Head of caudate nucleus (tissue), 42 donors: ENCODE data around the gene KIAA2012.
A peak's percentile ranks its signal among the peaks of the same experiment; 100 is the strongest.

Experiments
- DNase-seq, 42 donors: peaks; one replicate each; pipeline versions ENCODE4 v3.0.0 to v3.0.0-alpha.2; 2020 to 2021; ENCODE audit warnings: mixed read lengths in 7 of 42
- intact Hi-C: fragments of 100-400 bp; cut with DNase I; formaldehyde crosslinking; loops from one replicate; pipeline ENCODE4 v1.15.0; 2022

KIAA2012 gene

DNA sequence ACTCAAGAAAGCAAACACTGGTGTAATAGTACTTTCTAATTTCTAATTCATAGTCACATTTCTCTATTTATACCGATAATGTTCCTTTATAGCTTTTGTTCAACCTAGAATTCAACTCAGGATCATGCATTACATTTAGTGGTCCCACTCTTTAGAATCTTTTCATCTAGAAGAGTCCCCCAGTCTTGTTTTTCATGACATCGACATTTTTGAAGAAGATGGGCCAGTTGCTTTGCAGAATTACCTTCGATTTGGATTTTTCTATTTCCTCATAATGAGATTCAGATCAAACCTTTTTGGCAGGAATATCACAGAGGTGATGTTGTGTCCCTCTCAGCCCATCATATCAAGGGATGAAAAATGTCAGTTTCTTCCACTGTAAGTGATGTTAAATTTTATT is 35.3 kb downstream of the KIAA2012 start:
- DNase-seq = no peak
- intact Hi-C loops = no loop called here

DNA sequence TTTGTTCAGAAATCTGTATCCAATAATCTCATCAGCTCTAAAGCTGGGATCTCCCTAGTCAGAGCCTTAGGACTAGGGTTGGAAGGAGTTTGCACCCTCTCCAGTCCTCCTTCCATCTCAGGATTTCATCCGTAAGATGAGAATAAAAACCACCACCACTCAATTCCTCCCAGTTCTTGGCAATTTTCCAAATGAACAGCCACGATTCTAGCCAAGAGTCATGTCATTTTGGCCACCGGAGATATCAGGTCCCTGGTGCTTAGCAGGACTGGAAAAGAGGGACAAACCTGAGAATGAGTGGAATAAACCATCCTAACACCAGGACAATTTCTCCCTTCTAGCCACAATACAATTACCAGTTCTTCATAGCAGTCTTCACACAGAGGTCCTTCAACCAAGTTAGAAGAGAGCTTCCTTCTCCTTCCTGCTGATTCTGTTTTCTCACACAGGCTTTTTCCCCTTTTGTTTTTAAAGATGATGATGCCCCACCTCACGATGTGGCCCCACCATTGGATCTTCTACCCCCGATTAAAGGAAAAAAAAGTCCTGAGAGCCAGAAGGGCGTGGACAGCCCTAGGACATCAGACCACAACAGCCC is 36.2 kb downstream of the KIAA2012 start:
- DNase-seq = no peak
- intact Hi-C loops = no loop called here

DNA sequence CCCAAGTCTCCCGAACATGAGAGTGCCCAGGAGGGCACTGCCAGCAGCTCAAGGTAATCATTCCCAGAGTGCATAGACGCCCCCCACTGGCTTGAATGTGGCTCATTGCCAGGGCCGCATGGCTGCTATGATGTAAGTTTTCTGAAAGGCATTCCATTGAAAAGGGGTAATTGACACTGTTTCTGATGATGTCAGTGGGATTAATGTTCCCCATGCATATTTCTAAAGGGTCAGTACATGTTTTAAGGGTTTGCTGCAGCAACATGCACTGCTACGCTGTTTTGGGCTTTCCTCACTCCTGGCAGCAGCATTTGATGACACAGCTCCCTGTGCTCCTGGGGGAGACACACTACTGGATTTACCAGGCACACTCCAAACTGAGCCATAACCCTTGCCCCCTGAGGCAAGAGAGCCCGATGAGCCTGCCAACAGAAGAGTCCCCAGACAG is 36.7 kb downstream of the KIAA2012 start:
- no peak for DNase-seq
- intact Hi-C loops = no loop called here

DNA sequence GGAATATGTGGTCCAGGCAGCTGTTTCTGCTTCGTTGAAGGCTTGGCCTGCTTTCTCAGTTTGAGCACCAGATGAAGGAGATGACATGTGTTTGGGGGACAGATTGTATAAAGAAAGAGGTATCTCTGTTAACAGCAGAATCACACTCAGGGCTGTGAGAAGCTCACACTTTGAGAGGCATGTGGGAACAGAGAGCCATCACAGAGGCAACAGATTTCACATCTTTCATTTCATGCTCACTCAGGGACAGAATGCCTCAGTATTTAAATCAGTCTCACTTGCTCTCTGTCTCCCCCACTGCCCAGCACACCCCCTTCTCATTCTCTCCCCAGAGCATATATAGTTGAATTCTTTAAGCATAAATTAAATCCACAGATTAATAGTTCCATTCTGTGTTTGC is 37.4 kb downstream of the KIAA2012 start:
- DNase-seq = no peak
- intact Hi-C loops = no loop called here

DNA sequence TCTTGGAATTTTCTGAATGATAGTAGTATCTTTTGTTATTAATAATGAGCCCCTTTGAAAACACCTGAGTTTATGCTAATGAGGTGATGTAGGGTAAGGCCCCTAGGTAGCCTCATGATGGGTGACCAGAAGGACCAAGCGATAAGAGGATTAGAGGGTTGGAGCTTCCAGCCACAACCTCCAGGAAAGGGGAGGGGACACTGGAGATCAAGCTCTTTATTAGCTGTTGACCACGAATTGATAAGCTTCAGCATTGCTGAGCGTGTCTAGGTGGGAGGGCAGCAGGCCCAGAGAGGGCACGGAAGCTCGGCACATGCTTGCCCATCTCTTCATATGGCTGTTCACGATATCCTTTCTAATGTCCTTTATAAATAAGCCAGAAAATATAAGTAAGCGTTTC is 39.0 kb downstream of the KIAA2012 start:
- intact Hi-C loops = no loop called here
- no peak for DNase-seq

DNA sequence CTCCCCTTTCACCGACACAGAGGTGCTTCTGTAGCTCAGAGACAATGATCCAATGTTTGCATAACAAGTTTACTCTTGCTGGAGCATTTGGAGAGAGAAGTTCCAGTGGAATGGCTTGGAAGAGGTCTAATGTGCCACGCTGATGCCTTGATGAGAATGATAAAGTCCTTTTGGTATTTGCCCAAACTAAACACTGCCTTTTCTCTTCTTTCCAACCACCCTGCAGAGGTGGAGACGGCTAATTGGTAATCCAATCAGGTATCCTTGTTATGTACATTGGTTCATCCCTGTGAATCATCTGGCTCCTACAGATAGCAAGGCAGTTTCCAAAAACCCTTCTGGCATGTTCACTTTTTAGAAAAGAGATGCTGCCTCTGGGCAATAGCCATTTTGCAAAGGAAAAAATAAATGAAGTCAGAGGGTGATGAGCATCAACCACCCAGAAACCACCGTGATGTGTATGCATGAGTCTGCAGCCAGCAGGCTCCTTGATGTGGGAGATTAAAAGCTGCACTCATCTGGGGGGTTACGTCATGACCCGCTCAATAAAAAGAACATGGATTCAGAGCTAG is 40.6 kb downstream of the KIAA2012 start:
- DNase-seq = no peak
- intact Hi-C loops = no loop called here

DNA sequence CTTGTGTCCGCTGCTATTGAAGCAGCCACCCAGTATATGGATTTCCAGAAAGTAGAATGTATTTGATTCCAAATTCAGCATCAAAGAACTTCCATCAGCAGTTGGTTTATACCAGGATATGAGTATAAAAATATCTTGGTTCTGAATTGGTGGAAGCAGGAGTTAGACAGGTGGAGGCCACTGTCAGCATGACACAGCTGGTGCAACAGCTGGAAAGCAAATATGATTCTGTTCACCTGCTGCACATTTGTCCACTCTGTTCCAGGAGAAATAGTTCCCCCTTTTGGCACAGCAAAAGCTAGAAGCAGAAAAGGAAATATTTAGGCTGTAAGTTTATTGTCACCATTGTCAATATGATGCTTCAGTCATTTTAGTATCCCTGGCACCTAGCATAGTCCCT is 41.2 kb downstream of the KIAA2012 start:
- intact Hi-C loops = no loop called here
- DNase-seq = no peak

DNA sequence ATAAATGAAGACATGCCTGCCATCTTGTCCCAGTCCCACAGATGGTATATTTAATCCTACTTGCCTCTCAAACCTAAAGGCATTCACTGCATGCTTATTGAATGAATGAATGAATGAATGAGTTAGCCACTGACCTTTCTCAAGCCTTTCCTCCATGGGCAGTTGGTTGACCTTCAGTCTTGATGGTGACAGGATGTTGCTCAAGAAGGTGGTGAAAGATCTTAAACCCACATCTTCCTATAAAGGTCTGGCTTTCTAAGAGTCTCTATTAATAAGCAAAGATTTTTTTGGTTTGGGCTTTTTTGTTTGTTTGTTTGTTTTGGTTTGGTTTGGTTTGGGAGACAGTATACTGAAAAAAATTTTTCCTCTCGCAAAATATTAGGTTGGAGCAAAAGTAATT is 41.7 kb downstream of the KIAA2012 start:
- intact Hi-C loops = no loop called here
- DNase-seq = no peak

DNA sequence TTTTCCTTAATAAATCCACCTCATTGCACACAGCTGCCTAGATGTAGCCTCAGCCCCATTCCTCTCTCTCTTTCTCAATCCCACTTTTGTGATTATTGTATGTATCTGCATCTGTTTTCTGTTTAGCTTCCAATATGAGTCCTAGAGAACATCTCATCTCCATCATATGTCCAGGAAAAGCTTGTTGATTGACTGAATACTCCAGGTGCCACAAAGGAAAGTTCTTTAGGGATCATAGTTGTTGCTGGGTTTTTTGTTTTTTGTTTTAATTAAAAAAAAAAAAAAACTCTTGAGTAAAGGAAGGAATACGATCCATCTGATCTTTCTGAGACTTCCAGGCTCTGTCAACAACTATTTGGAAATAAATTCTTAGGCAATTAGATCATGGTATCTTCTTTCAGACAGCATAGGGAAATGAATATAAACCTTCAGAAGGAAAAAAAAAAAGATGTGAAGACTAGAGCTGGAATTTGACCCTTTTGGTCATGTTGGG is 42.5 kb downstream of the KIAA2012 start:
- no peak for DNase-seq
- intact Hi-C loops = no loop called here

DNA sequence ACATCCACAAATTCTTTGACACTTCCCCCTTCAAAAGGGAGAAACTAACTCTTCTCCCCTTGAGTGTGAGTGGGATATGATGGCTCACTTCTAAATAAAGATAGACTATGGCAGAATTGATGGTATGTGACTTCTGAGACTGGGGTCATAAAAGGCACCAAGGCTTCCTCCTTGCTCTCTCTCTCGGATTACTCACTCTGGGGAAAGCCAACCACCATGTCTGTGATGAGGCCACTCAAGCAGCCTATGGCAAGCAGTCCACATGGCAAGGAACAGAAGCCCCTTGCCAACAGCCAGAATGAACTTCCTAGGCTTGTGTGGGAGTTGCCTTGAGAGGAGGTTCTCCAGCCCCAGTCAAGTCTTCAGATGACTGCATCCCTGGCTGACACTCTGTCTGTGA is 43.6 kb downstream of the KIAA2012 start:
- DNase-seq = no peak
- intact Hi-C loops = no loop called here

DNA sequence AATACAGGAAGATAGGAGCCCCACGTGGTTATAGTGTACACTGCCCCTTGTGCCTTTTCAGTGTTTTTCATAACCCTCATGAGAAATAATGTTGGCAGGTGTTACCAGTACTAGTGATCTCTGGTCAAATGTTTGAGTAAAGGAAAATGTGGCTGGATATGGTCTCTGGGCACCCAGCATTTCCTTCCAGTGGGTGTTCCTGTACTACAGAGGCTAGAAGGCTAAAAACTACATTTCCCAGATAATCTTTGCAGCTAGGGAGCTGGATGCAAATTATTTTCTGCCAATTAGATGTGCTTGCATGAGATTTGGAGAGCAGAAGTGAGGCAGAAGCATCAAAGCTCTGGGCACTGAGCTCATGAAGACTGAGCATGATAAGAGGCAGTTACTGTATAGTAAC is 45.1 kb downstream of the KIAA2012 start:
- intact Hi-C loops = no loop called here
- no peak for DNase-seq

DNA sequence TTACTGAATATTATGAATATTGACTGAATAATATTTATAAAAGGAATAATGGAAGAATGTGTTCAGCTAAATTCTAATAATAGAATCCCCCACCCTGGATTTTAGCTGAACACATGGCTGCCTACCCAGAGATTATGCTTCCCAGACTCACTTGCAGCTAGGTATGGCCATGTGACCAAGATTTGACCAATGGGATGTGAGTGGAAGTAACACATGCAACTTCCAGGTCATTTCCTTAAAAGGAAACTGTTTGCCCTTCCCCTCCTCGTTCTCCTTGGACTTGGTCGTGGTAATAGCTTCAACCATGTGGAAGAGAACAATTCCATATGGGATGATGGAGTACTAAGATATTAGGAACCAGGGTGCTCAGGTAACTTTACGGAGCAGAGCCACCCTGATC is 47.8 kb downstream of the KIAA2012 start:
- no peak for DNase-seq
- intact Hi-C loops = no loop called here

DNA sequence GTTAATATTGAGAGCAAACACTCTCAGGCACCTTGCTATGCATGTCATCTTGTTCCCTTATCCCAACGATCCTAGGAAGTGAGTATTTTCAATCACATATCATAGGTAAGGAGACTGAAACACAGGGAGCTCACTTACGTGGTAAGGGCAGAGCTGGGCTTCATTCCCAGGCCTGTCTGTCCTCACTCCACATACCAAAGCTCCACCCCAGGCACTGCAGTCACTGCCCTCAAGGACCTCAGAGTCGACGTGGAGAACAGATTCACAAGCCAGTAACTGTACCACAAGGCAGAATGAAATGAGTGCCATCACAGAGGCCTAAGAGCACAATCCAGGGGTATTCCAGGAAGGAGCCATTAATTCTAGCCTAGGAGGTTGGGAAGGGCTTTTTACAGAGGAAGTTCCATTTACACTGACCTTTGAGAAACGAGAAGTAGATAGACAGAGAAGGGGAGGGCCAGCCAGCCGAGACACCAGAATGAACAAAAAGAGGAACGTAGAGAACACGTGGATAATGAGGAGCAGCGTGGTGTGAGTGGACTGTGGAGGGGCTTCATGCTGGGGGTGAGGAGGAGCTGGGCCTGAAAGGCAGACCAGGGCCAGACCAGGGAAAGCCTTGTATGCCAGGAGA is 48.6 kb downstream of the KIAA2012 start:
- intact Hi-C loops = no loop called here
- peak in 15 of 42 donors; percentile 5 to 46 (median 22) for DNase-seq

DNA sequence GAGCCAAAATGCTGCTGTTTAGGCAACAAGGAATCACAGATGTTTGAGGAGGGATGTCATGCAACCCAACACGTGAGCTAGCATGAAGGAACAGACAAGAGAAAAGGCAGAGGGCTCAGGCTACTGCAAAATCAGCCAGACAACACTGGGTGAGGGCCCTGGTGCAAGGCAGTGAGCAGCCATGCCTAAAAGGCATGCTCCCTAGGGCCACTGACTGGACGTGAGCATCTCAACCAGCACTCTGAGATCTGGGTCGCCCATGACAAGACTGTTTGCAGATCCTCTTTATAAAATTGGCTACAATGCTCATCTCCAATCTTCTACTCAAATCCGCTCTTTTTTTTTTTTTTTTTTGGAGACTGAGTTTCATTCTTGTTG is 49.1 kb downstream of the KIAA2012 start:
- intact Hi-C loops = no loop called here
- peak in 2 of 42 donors; percentile 9 to 17 for DNase-seq

DNA sequence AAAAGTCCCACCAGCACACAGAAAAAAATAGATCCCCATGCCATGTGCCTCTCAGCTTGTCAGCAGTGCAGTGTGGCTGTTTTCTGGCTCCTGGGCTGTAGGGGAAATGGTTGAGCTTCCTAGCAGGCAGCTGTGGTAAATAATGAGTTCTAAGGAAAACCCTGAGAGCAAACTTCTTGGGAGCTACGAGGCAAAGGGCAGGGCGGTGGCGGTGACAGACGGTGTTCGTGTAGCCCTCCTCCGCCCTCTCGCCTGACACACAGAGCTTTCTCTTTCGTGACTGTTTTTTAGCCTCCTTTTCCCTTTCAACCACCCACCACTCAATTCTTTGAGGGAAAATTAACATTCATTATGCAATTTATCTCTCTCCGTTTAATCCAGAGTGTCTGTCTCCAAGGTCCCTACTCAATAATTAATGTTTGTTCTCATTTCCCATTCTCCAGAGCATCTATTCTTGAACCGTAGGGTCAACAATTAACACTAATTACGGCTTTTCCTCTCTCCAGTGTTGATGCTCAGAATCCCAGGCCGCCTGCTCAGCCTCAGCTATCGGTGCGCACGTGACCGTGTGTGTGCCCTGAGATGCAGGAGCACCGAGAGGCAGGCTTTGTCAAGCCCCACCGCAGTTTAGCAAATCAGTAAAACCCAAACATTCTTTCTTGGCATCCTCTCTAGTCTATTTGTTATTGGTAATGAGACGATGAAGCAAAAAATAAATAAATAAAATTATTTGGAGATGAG is 50.1 kb downstream of the KIAA2012 start:
- peak in 41 of 42 donors; percentile 26 to 84 (median 59) for DNase-seq
- intact Hi-C loops = no loop called here

DNA sequence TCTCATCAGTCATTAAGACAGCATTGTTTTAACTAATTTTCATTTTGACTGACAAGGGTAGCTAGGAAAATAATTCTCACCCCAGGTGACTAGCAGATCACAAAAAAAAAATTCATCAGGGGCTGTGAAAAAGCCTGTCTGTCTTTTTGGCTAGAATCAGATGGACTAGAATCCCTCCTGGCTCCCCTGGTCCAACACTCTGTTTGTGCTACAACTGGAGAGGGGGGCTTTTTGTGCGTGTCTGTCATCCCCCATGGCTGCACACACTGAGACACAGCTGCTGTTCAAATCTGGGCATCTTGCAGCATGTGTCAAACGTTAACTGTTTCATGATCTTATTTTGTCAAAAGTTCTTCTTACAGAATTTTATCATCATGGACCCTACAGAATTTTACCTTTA is 51.2 kb downstream of the KIAA2012 start:
- DNase-seq = no peak
- intact Hi-C loops = no loop called here

DNA sequence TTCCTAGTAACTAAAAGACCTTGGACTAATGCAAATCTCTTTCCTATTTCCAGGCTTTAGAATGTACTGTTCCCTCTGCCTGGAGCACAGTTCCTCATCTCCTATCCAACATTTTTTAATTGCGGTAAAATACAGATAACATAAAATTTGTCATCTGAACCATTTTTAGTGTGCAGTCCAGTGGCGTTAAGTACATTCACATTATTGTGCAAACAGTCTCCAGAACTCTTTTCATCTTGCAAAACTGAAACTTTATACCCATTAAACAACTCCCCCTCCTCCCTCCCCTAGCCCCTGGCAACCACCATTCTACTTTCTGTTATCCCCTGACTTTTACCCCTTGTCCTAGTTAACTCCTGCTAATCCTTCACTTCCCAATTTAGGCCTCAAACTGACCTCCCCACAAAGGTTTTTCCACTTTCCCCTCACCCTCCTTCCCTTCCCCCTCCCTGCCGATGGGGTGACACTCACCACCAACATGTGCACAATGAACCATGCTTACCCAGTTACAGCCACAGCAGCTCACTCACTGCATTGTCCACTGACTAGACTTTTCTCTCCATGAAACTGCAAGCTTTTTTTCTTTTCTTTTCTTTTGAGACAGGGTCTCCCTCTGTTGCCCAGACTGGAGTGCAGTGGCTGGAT is 54.8 kb downstream of the KIAA2012 start:
- intact Hi-C loops = no loop called here
- DNase-seq = no peak

DNA sequence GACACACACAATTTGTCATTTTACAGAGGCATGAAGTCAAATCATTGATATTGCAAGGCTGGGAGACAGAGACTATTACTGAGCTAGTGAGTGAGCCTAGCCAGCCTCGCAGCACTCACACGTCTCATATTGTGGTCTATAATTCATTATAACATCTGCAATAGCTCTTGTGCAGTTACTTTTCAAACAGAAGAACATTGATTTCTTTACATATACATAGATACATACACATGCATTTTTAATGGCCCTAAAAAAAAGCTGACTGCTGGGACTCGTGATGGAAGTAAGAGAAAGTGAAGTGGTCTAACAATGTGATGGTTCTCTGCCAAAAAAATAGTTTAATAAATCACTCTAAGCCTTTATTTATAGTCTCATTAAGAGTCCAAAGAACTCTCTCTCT is 56.8 kb downstream of the KIAA2012 start:
- intact Hi-C loops = no loop called here
- no peak for DNase-seq

DNA sequence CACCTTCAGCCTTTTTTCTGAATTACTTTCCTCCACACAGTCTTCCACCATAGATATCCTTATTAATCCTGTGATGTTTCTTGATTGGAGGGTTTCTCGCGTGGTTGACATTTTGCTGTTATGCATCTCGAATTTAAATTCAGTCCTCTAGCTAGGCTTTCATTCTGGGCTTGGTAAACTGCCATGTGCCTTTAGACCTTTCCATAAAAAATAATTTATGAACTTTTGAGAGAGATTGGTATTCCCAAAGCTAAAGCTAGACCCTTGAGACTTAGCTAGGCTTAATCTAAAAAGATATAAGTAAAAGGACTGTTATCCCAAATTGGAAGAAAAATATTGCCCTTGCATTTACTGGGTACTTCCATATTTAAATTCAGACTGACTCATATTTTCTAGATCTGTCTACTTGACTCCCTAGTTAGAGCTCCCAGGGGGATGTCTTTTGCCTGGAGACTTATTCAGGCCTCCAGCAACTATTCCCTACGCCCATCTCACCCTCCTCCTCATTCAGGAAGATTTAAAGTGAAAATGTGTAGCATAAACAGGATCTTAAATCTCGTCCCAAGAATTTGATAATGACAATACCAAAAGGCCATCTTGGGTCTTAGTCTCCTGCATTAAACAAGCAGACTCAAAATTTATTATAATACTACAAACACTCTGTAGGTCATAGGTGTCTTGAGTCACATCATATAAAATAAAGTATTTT is 60.3 kb downstream of the KIAA2012 start:
- DNase-seq = no peak
- intact Hi-C loops = no loop called here
